HepG2 (cell line): ENCODE results near the gene RAB17. TPM values are rescaled to one million over a fixed set of nuclear protein-coding genes. Genes with fewer than 3 reads are reported as not detected.

ENCODE experiments used
- ATAC-seq: fragments of 200-7000 bp; cut with Tn5 transposase; 3 replicates; pipeline ENCODE4 v1.9.1; 2020; ENCODE audit warnings: mild to moderate bottlenecking, moderate library complexity
- BruUV-seq: library from RNA; stranded (reverse); fragments of 400-500 nt; replicated peaks from 2 replicates; lab custom pipeline; 2021; lab: Mats Ljungman, UMichigan
- CTCF ChIA-PET: fragments of 300-600 bp; formaldehyde crosslinking; extraction: SDS; loops from one replicate; lab custom pipeline; 2021; ENCODE audit warnings: low total read pairs, inconsistent platforms, low intra/inter-chr PET ratio; lab: Yijun Ruan, JAX
- POLR2A ChIA-PET: fragments of 350-600 bp; sonication (Branson Sonifier 250); formaldehyde crosslinking; loops from one replicate; lab custom pipeline; 2020; ENCODE audit warnings: antibody characterized with exemption, inconsistent platforms; lab: Yijun Ruan, JAX
- DNase-seq: peaks from one replicate; pipeline ENCODE4 v3.0.0-alpha.2; 2015; ENCODE audit warnings: low spot score
- FAIRE-seq: peaks from 3 replicates; lab custom pipeline; 2011; peaks lifted over from hg19 to GRCh38; lab: Jason Lieb, UNC
- H2AFZ ChIP-seq: one replicate; pipeline ENCODE4 v1.6.1; 2011; ENCODE audit warnings: low read length, inconsistent platforms
- H3K27ac ChIP-seq: fragments of 300-600 bp; 3 replicates; pipeline ENCODE4 v1.8.0; 2011; ENCODE audit warnings: mixed run types, mild to moderate bottlenecking, mixed read lengths, low read length, inconsistent platforms; ENCODE audit not compliant: insufficient read depth; ENCODE audit errors: extremely low read length
- H3K27me3 ChIP-seq, 2 experiments: fragments of 200-600 bp in 1 of 2; 2 replicates in 1 of 2; 3 replicates in 1 of 2; pipeline versions ENCODE4 v1.6.0 to v1.8.0; 2011; ENCODE audit warnings: low read length in 2 of 2, mild to moderate bottlenecking in 2 of 2, moderate library complexity in 2 of 2, inconsistent platforms in 1 of 2; ENCODE audit not compliant: insufficient read depth in 2 of 2, control insufficient read depth in 1 of 2
- H3K36me3 ChIP-seq, 2 experiments: fragments of 200-600 bp in 1 of 2; replicated peaks in 1 of 2; 2 replicates in 1 of 2; 3 replicates in 1 of 2; pipeline versions ENCODE4 v1.5.1 to v1.8.0; 2011; ENCODE audit warnings: low read length in 2 of 2, inconsistent platforms in 1 of 2; ENCODE audit not compliant: insufficient read depth in 2 of 2, control insufficient read depth in 1 of 2
- H3K4me1 ChIP-seq: 2 replicates; pipeline ENCODE4 v1.5.1; 2012; ENCODE audit warnings: low read length, inconsistent platforms; ENCODE audit not compliant: insufficient read depth
- H3K4me2 ChIP-seq: 2 replicates; pipeline ENCODE4 v1.6.0; 2011; ENCODE audit warnings: low read depth, low read length, inconsistent platforms
- H3K4me3 ChIP-seq, 3 experiments: fragments of 200-600 bp in 1 of 3; sonication (generic), shearing (Covaris generic) in 1 of 3; replicated peaks in 1 of 3; 2 replicates each; pipeline ENCODE4 v1.5.1; 2011 to 2016; ENCODE audit warnings: low read length in 3 of 3, inconsistent platforms in 2 of 3, low read depth in 2 of 3, mild to moderate bottlenecking in 2 of 3, control low read depth in 1 of 3, mixed read lengths in 1 of 3; ENCODE audit not compliant: insufficient read depth in 1 of 3
- H3K79me2 ChIP-seq: one replicate; pipeline ENCODE4 v1.6.1; 2011; ENCODE audit warnings: low read length, inconsistent platforms; ENCODE audit not compliant: insufficient read depth
- H3K9ac ChIP-seq: 2 replicates; pipeline ENCODE4 v1.6.0; 2011; ENCODE audit warnings: mild to moderate bottlenecking, low read depth, low read length, inconsistent platforms; ENCODE audit not compliant: insufficient read depth
- H3K9me3 ChIP-seq: 2 replicates; pipeline ENCODE4 v1.5.1; 2012; ENCODE audit warnings: mild to moderate bottlenecking, low read length
- H4K20me1 ChIP-seq: 2 replicates; pipeline ENCODE4 v1.6.0; 2011; ENCODE audit warnings: inconsistent platforms, mild to moderate bottlenecking, low read length, moderate library complexity; ENCODE audit not compliant: insufficient read depth
- ARID5B ChIP-seq: IDR thresholded peaks from 2 replicates; pipeline ENCODE4 v1.4.0; 2020; ENCODE audit warnings: mild to moderate bottlenecking, missing genetic modification reagents
- ATF2 ChIP-seq: sonication (generic); formaldehyde crosslinking; IDR thresholded peaks from 2 replicates; pipeline ENCODE4 v1.4.0; 2020; ENCODE audit warnings: missing genetic modification reagents
- HNF1B ChIP-seq: sonication (generic); formaldehyde crosslinking; IDR thresholded peaks from 2 replicates; pipeline ENCODE4 v1.5.1; 2020; ENCODE audit warnings: mild to moderate bottlenecking, moderate library complexity, missing genetic modification reagents
- NFIC ChIP-seq: IDR thresholded peaks from 2 replicates; pipeline ENCODE4 v1.6.1; 2012; ENCODE audit warnings: mild to moderate bottlenecking, low read length, inconsistent platforms
- ZNF296 ChIP-seq: sonication (generic); formaldehyde crosslinking; conservative IDR thresholded peaks from 2 replicates; pipeline ENCODE4 v1.5.0; 2020; ENCODE audit warnings: mild to moderate bottlenecking, missing genetic modification reagents
- ZNF652 ChIP-seq: IDR thresholded peaks from 2 replicates; pipeline ENCODE4 v1.6.1; 2016; ENCODE audit warnings: low read depth, borderline replicate concordance
- ZNF740 ChIP-seq: sonication (generic); formaldehyde crosslinking; IDR thresholded peaks from 2 replicates; pipeline ENCODE4 v1.4.0; 2020; ENCODE audit warnings: missing genetic modification reagents
- WGBS: methylation state at CpG from one replicate; pipeline ENCODE4 v1.1.6; 2017; ENCODE audit warnings: low lambda C conversion rate; 5-methylcytosine and 5-hydroxymethylcytosine counted together
- in situ Hi-C: cut with HindIII; loops from 2 replicates; pipeline ENCODE4 v1.10.0; 2017; ENCODE audit warnings: low pct_unique_long_range_greater_than_20kb; ENCODE audit not compliant: extremely low pct_ligation_motif_present
- intact Hi-C: fragments of 100-400 bp; cut with micrococcal nuclease; formaldehyde crosslinking; loops from one replicate; pipeline ENCODE4 v1.10.0; 2022; ENCODE audit not compliant: unreplicated experiment
- polyA plus RNA-seq, 8 experiments: library from polyadenylated mRNA; depleted of rRNA in 3 of 8; stranded (reverse) in 7 of 8; unstranded in 1 of 8; fragments of >200 nt; fragmentation: Illumina TruSeq in 4 of 8; extraction: Trizol in 4 of 8; gene quantifications; 2 replicates each; pipeline versions ENCODE4 v1.2.1 to v1.2.3, GENCODE V29; 2011 to 2016; ENCODE audit warnings: low read depth in 4 of 8, missing spikeins in 1 of 8, mixed read lengths in 1 of 8; ENCODE audit not compliant: insufficient read depth in 1 of 8
- total RNA-seq, 5 experiments: library from RNA; depleted of rRNA; stranded (reverse); fragments of >200 nt; fragmentation: Illumina TruSeq; extraction: Trizol; gene quantifications; 2 replicates each; pipeline ENCODE4 v1.2.3, GENCODE V29; 2016; ENCODE audit warnings: low read depth in 1 of 5
- TF ChIP-seq, protein P1 (sequence below): sonication (generic); formaldehyde crosslinking; IDR thresholded peaks from 2 replicates; pipeline ENCODE4 v1.5.0; 2020; ENCODE audit warnings: mild to moderate bottlenecking, missing genetic modification reagents
- TF ChIP-seq, protein P2 (sequence below): sonication (generic); formaldehyde crosslinking; IDR thresholded peaks from 2 replicates; pipeline ENCODE4 v1.5.0; 2020; ENCODE audit warnings: mild to moderate bottlenecking, missing genetic modification reagents, moderate library complexity
- TF ChIP-seq, protein P3 (sequence below): sonication (generic); formaldehyde crosslinking; IDR thresholded peaks from 2 replicates; pipeline ENCODE4 v1.4.0; 2020; ENCODE audit warnings: missing genetic modification reagents

RAB17 gene
- total and polyA plus RNA-seq, 2 of the 13 experiments (the other 11 are each of a cell fraction or from before 2014, with no cell fraction given): 68.0 to 124 TPM

GRCh38 chr2:237532160-237532559 is 58.4 kb downstream of the RAB17 start:
- Histone ChIP-seq H3K9me3 (no peaks in the 10 kb centered on the region), H3K4me2 (no peak overlapping the region), H2AFZ (no peak overlapping the region), H3K9ac (no peak overlapping the region), H3K79me2 (no peaks in the 10 kb centered on the region), H3K4me1 (no peaks in the 10 kb centered on the region), H3K27me3 (peaks cover 14 to 71% of the 10 kb centered on the region in 2 experiments; a peak in 4 of 5 replicates), H3K36me3 (no peaks in the 10 kb centered on the region), H3K27ac (no peak overlapping the region), H3K4me3 (no peak overlapping the region), H4K20me1 (no peaks in the 10 kb centered on the region)
- CTCF ChIA-PET: no interaction called here
- 23% methylated on average over 11 of the region's 11 CpGs for WGBS
- no peak for FAIRE-seq
- intact Hi-C loops (no loop called here), in situ Hi-C loops (no loop called here)
- no peak for DNase-seq
- ATAC-seq: no peak
- POLR2A ChIA-PET: no interaction called here
- BruUV-seq: no TSS peak
- TF ChIP-seq ZNF296 (CRISPR knock-in tag) (no peak), ARID5B (CRISPR knock-in tag) (no peak), ZNF652 (CRISPR knock-in tag) (no peak), NFIC (no peak), ZNF740 (CRISPR knock-in tag) (no peak), HNF1B (CRISPR knock-in tag) (no peak), ATF2 (CRISPR knock-in tag) (no peak)
- TF ChIP-seq, protein P1, sequence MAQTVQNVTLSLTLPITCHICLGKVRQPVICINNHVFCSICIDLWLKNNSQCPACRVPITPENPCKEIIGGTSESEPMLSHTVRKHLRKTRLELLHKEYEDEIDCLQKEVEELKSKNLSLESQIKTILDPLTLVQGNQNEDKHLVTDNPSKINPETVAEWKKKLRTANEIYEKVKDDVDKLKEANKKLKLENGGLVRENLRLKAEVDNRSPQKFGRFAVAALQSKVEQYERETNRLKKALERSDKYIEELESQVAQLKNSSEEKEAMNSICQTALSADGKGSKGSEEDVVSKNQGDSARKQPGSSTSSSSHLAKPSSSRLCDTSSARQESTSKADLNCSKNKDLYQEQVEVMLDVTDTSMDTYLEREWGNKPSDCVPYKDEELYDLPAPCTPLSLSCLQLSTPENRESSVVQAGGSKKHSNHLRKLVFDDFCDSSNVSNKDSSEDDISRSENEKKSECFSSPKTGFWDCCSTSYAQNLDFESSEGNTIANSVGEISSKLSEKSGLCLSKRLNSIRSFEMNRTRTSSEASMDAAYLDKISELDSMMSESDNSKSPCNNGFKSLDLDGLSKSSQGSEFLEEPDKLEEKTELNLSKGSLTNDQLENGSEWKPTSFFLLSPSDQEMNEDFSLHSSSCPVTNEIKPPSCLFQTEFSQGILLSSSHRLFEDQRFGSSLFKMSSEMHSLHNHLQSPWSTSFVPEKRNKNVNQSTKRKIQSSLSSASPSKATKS (CRISPR knock-in tag): no peak
- TF ChIP-seq, protein P2, sequence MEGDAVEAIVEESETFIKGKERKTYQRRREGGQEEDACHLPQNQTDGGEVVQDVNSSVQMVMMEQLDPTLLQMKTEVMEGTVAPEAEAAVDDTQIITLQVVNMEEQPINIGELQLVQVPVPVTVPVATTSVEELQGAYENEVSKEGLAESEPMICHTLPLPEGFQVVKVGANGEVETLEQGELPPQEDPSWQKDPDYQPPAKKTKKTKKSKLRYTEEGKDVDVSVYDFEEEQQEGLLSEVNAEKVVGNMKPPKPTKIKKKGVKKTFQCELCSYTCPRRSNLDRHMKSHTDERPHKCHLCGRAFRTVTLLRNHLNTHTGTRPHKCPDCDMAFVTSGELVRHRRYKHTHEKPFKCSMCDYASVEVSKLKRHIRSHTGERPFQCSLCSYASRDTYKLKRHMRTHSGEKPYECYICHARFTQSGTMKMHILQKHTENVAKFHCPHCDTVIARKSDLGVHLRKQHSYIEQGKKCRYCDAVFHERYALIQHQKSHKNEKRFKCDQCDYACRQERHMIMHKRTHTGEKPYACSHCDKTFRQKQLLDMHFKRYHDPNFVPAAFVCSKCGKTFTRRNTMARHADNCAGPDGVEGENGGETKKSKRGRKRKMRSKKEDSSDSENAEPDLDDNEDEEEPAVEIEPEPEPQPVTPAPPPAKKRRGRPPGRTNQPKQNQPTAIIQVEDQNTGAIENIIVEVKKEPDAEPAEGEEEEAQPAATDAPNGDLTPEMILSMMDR (CRISPR knock-in tag): no peak
- TF ChIP-seq, protein P3, sequence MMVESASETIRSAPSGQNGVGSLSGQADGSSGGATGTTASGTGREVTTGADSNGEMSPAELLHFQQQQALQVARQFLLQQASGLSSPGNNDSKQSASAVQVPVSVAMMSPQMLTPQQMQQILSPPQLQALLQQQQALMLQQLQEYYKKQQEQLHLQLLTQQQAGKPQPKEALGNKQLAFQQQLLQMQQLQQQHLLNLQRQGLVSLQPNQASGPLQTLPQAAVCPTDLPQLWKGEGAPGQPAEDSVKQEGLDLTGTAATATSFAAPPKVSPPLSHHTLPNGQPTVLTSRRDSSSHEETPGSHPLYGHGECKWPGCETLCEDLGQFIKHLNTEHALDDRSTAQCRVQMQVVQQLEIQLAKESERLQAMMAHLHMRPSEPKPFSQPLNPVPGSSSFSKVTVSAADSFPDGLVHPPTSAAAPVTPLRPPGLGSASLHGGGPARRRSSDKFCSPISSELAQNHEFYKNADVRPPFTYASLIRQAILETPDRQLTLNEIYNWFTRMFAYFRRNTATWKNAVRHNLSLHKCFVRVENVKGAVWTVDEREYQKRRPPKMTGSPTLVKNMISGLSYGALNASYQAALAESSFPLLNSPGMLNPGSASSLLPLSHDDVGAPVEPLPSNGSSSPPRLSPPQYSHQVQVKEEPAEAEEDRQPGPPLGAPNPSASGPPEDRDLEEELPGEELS: no peak
